HL-60 (cell line): ENCODE results near the gene SMCO2.

Experiments used
- DNase-seq, 2 experiments: peaks; one replicate each; pipeline ENCODE4 v3.0.0-alpha.2; 2010 to 2020; ENCODE audit warnings: low read depth in 1 of 2, low spot score in 1 of 2
- H3K27ac ChIP-seq: fragments of 250-450 bp; sonication (Bioruptor Pico); replicated peaks from 2 replicates; pipeline ENCODE4 v1.5.1; 2020; ENCODE audit warnings: mild to moderate bottlenecking, moderate library complexity
- H3K27me3 ChIP-seq: fragments of 250-450 bp; sonication (Bioruptor Pico); 2 replicates; pipeline ENCODE4 v1.5.1; 2021; ENCODE audit warnings: mild to moderate bottlenecking, moderate library complexity; ENCODE audit not compliant: insufficient read depth, poor library complexity, severe bottlenecking
- H3K4me3 ChIP-seq: replicated peaks from 2 replicates; pipeline ENCODE4 v1.5.1; 2011; ENCODE audit warnings: mild to moderate bottlenecking, control low read depth, low read length; ENCODE audit not compliant: insufficient read depth
- GABPA ChIP-seq: IDR thresholded peaks from 2 replicates; pipeline ENCODE4 v1.6.1; 2012; ENCODE audit warnings: low read depth
- POLR2AphosphoS5 ChIP-seq: IDR thresholded peaks from 2 replicates; pipeline ENCODE4 v1.6.1; 2012; ENCODE audit warnings: low read depth
- SPI1 ChIP-seq: IDR thresholded peaks from 2 replicates; pipeline ENCODE4 v1.6.1; 2012; ENCODE audit warnings: low read depth, mild to moderate bottlenecking, borderline replicate concordance
- TF ChIP-seq, protein P1 (sequence below): IDR thresholded peaks from one replicate; pipeline ENCODE4 v1.5.1; 2011; ENCODE audit warnings: low read length, control low read depth, inconsistent platforms; ENCODE audit not compliant: insufficient read depth
- TF ChIP-seq, protein P2 (sequence below): IDR thresholded peaks from 2 replicates; pipeline ENCODE4 v1.6.1; 2012; ENCODE audit warnings: low read depth; ENCODE audit not compliant: insufficient replicate concordance

SMCO2 gene

DNA sequence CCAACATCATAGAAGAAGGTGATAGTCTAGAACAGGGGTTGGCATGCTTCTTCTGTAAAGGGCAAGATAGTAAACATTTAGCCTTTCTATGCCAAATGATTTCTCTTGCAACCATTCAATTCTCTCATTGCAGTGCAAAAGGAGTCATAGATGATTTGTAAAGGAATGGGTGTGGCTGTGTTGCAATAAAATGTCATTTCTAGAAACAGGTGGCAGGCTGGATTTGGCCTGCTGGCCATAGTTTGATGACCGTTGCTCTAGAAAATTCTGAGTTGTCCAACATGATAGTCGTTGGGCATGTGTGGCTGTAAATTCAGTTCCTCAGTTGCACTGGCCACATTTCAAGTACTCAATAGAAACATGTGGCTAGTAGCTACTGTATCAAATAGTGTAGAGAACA lies 21.7 kb downstream of the SMCO2 start:
- no peak for DNase-seq

DNA sequence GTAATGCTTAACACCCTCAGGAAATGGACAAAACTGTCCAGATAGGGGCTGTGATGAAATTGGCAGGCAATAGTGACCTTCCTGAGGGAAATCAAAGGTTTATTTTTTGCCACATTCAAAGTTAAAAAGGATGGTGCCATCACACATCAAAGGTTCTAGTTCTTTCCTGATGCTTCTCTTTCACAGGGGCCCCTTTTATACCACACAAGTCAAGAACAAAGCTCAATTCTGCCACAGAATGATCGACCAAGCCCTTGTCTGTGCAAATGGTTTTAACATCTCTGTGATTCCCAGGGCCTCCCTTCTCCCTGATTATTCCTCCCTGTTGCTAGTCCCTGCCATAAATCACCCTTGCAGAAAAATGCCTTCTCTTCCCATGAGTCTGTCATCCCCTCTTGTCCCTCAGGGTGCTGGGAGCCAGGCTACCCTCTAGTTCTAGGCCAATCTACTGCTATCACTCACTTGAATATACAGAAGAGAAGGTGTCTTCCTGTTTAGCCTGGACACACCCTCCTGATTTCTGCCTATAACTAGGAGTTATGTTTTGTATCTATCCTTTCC lies 22.7 kb downstream of the SMCO2 start:
- no peak overlapping the region for H3K27ac ChIP-seq
- H3K4me3 ChIP-seq: no peak overlapping the region
- TF ChIP-seq GABPA (no peak), SPI1 (no peak), POLR2AphosphoS5 (no peak)
- TF ChIP-seq, protein P1, sequence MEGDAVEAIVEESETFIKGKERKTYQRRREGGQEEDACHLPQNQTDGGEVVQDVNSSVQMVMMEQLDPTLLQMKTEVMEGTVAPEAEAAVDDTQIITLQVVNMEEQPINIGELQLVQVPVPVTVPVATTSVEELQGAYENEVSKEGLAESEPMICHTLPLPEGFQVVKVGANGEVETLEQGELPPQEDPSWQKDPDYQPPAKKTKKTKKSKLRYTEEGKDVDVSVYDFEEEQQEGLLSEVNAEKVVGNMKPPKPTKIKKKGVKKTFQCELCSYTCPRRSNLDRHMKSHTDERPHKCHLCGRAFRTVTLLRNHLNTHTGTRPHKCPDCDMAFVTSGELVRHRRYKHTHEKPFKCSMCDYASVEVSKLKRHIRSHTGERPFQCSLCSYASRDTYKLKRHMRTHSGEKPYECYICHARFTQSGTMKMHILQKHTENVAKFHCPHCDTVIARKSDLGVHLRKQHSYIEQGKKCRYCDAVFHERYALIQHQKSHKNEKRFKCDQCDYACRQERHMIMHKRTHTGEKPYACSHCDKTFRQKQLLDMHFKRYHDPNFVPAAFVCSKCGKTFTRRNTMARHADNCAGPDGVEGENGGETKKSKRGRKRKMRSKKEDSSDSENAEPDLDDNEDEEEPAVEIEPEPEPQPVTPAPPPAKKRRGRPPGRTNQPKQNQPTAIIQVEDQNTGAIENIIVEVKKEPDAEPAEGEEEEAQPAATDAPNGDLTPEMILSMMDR: no peak
- TF ChIP-seq, protein P2, sequence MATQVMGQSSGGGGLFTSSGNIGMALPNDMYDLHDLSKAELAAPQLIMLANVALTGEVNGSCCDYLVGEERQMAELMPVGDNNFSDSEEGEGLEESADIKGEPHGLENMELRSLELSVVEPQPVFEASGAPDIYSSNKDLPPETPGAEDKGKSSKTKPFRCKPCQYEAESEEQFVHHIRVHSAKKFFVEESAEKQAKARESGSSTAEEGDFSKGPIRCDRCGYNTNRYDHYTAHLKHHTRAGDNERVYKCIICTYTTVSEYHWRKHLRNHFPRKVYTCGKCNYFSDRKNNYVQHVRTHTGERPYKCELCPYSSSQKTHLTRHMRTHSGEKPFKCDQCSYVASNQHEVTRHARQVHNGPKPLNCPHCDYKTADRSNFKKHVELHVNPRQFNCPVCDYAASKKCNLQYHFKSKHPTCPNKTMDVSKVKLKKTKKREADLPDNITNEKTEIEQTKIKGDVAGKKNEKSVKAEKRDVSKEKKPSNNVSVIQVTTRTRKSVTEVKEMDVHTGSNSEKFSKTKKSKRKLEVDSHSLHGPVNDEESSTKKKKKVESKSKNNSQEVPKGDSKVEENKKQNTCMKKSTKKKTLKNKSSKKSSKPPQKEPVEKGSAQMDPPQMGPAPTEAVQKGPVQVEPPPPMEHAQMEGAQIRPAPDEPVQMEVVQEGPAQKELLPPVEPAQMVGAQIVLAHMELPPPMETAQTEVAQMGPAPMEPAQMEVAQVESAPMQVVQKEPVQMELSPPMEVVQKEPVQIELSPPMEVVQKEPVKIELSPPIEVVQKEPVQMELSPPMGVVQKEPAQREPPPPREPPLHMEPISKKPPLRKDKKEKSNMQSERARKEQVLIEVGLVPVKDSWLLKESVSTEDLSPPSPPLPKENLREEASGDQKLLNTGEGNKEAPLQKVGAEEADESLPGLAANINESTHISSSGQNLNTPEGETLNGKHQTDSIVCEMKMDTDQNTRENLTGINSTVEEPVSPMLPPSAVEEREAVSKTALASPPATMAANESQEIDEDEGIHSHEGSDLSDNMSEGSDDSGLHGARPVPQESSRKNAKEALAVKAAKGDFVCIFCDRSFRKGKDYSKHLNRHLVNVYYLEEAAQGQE: no peak
- DNase-seq: no peak
- H3K27me3 ChIP-seq: no peaks in the 10 kb centered on the region

More for the DNA sequence above, 21.7 kb downstream of the SMCO2 start:
- H3K4me3 ChIP-seq: no peak overlapping the region
- no peak overlapping the region for H3K27ac ChIP-seq
- TF ChIP-seq GABPA (no peak), POLR2AphosphoS5 (no peak), SPI1 (no peak)
- TF ChIP-seq, protein P2: no peak
- TF ChIP-seq, protein P1: no peak
- H3K27me3 ChIP-seq: no peaks in the 10 kb centered on the region

DNA sequence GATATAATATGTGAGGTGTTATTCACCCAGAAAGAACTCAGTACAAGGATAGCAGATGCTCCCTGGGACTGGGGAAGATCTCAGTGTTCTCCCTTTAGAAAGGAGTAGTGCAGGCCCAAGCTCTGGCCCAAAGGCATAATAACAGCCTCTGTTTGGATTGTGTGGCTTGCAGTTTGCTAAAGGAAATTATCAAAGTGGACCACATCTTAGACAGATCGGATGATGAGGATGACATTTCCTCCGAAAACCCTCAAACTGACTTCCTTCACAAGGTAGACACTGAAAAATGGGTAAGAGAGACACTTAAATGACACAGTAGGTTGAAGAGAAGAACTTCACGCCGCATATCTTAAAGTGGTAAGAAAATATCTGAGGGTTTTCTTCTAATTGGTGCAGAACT lies 26.1 kb downstream of the SMCO2 start:
- Histone ChIP-seq H3K27me3 (no peaks in the 10 kb centered on the region), H3K4me3 (no peak overlapping the region), H3K27ac (no peak overlapping the region)
- TF ChIP-seq, protein P2: no peak
- no peak for TF ChIP-seq SPI1
- TF ChIP-seq, protein P1: no peak
- TF ChIP-seq GABPA: no peak
- no peak for TF ChIP-seq POLR2AphosphoS5
- DNase-seq: no peak
